DMS153 treated with DMSO at 0.1 percent for 48 hours (cell line): ENCODE results near the gene FAM120B.
"Not testable (repeated sequence)": the region's sequence is repeated elsewhere in the genome, so short reads cannot be mapped to it uniquely, and the experiment has no call there.

Experiments
- DNase-seq: peaks from one replicate; lab custom pipeline; 2025; ENCODE audit not compliant: unreplicated experiment; lab: John Stamatoyannopoulos, UW

The FAM120B gene

GRCh38 chr6:170355190-170355589 lies 48.6 kb downstream of the FAM120B start:
- DNase-seq: not testable (repeated sequence)

- DNase-seq: no peak
These were observed 49.1 kb downstream of the FAM120B start for GRCh38 chr6:170355661-170356060.

GRCh38 chr6:170357812-170358211 lies 51.3 kb downstream of the FAM120B start:
- no peak for DNase-seq

DNA sequence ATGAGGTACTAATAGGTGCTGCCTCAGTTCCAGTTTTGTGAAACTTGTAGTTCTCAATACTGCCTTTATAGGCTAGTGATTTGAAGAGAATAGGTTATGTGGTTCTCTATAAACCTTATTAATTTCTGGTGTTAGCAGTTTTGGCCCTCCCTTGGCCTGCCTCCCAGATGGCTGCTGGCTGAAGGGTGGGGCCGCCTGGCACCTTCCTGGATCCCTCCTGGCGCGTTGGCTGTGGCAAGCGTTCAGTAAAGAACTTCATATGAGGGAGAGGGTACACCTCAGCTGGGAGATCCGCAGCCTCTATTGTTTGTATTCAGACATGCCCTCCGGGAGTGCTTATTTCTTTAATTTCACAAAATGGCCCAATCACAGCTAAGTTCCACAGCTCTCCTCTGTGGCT lies 51.9 kb downstream of the FAM120B start:
- DNase-seq: no peak

DNA sequence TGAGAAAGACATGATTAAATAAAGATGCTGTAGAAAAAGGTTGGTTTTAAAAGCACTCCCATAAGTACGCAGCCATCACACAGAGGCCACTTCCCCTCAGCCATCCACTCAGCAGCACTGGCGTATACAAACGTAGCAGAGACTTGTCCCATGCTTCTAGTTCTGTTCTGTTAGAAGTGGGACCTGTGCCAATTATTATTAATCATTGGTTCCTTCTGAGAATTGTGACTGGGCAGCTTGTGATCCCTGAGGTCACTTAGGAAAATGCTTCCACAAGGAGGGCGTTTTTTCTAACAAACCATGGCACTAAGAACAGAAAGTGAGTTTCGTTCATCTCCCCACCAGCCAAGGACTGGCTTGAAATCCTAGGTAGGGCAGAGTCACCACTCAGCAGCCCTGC lies 53.9 kb downstream of the FAM120B start:
- DNase-seq: no peak

GRCh38 chr6:170361335-170361734 lies 54.8 kb downstream of the FAM120B start:
- DNase-seq: no peak

GRCh38 chr6:170362121-170362520 lies 55.6 kb downstream of the FAM120B start:
- no peak for DNase-seq

- no peak for DNase-seq
These were observed 56.7 kb downstream of the FAM120B start for GRCh38 chr6:170363255-170363654.

GRCh38 chr6:170365121-170365520 lies 58.6 kb downstream of the FAM120B start:
- no peak for DNase-seq

DNA sequence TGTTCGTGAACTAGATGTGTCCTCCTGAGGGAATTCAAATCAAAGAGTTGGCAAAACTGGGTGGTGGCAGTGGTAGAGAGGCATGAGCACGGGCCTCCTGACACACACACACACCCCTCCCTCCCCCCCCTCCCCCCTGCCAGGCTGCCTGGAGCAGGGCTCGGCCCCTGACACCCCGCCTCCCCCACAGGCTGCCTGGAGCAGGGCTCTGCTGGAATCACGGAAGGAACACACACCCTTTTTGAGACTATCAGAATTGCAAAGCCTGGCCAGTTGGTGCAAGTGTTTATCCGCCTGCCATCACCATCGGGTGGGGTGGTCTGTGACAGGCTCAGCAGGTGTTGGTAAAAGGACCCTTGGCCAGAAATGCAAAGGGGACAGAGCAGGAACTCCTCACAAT lies 59.0 kb downstream of the FAM120B start:
- no peak for DNase-seq

DNA sequence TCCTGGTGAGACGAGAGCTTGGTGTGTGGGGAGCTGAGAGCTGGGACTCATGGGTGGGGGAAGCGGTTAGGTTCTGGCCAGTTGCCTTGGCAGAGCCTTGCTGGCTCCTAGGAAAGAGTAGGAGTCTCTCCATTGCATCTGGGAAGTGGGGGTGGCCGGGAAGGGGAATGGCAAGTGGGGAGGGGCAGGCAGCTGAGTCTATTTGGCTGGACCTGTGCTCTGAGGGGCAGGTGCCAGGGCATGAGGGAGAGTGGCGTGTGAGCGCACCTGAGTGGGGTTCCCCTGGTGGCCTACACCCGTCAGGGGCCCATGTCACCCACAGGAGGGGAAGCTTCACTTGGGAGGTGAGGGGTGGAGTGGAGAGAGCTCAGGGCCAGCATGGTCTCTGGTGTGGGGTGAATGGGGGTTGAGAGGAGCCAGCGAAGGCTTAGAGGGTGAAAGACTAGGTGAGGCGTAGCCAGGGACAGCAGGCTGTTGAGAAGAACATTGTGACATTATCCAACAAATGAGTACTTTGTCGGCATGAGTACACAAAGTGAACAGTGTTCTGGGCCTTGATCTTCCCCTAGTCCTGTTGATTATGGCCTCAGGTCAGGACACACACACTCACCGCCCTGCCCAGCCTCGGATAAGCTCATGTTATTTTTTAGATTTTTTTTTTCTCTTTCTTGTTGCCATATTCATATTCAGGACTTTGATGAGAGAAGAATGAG lies 59.8 kb downstream of the FAM120B start:
- DNase-seq: no peak

DNA sequence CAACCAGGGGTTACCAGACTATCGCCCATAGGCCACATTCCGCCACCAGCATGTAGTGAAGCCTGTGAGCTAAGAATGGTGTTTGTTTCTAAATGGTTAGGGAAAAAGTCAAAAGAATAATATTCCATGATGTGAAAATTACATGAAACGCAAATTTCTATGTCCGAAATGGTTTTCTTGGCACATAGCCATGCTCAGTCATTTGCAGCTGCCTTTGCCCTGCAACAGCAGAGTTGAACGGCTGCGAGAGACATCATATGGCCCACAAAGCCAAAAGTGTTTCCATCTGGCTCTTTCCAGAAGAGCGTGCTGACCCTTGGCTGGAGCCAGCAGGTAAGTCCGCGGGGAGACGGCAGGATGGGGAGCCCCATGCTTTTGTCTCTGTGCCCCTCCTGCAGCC lies 60.7 kb downstream of the FAM120B start:
- no peak for DNase-seq

- no peak for DNase-seq
These were observed 62.0 kb downstream of the FAM120B start for GRCh38 chr6:170368544-170368943.

DNA sequence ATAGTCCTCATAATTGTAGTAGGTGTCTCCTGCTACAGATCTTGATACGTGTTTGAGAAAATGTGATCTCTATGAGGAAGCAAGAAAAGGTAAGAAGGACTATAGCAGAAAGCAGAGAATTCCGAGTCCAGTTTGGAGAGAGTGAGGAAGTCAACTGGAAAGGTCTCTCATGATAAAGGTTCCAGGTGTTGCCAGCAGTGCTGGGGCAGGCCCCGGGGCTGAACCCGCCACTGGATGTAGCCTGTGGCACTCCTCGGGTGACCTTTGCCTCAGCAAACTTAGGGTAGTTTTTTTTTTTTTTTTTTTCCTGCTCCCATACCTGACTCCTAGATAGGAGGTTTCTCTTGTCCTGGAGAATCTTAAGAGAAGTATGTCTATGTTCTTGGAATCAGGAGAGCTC lies 62.8 kb downstream of the FAM120B start:
- DNase-seq: no peak

- no peak for DNase-seq
These were observed 63.9 kb downstream of the FAM120B start for GRCh38 chr6:170370416-170370815.

DNA sequence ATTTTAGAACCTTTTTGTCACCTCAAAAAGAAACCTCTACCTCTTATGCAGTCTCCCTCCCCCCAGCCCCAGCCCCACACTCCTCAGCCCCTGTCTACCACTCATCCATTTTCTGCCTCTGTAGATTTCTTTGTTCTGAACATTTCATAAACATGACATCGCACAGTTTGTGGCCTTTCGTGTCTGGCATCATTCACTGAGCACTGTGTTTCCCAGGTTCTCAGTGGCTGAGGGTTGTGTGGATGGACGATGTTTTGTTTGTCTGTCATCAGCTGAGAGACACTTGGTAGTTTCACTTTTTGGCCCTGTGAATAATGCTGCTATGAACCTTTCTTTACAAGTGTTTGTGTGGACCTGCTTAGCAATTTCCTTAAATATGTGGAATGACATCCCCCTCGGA lies 64.5 kb downstream of the FAM120B start:
- no peak for DNase-seq

- DNase-seq: no peak
These were observed 65.0 kb downstream of the FAM120B start for GRCh38 chr6:170371588-170371987.

DNA sequence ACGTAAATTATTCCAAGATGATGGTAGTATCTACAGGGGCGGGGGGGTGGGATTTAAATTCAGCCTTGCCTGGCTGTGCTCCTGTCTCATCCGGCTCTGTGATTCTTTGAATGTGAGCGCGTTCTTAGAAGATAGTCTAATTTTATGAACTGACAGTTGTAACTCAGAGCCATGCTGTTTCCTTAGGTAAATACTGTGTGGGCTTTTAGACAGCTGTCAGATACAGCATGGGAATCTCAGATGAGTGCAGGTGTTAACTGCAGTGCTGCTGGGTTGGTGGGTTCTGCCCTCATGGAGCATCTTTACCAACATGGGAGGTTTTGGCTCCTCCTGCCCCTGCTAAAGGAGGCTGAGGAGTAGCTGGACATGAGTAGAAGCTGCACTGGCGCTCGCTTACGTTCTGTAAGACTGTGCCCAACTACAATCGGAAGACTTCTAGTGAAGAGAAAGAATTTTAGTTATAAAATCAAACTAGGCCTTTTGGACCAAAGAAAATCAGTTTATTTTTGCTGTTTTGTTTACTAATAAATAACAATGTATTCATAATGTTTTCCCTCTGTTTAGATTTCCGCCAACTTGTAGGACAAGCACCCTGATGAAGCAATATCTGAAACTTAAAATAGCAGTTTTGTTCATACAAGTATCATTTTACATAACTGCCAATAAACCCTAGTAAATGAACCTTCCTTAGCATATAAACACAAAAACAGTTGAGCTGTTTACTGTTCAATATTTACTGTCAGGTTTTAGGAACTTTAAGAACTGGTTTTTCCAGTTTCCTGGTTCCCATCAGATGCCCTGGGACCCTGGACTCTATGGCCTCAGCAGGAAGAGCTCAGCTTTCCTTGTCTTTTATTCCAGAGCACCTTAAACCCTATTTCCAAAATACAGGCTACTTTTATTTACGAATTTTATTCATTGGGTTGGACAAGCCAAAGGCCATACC lies 66.1 kb downstream of the FAM120B start:
- DNase-seq: no peak

DNA sequence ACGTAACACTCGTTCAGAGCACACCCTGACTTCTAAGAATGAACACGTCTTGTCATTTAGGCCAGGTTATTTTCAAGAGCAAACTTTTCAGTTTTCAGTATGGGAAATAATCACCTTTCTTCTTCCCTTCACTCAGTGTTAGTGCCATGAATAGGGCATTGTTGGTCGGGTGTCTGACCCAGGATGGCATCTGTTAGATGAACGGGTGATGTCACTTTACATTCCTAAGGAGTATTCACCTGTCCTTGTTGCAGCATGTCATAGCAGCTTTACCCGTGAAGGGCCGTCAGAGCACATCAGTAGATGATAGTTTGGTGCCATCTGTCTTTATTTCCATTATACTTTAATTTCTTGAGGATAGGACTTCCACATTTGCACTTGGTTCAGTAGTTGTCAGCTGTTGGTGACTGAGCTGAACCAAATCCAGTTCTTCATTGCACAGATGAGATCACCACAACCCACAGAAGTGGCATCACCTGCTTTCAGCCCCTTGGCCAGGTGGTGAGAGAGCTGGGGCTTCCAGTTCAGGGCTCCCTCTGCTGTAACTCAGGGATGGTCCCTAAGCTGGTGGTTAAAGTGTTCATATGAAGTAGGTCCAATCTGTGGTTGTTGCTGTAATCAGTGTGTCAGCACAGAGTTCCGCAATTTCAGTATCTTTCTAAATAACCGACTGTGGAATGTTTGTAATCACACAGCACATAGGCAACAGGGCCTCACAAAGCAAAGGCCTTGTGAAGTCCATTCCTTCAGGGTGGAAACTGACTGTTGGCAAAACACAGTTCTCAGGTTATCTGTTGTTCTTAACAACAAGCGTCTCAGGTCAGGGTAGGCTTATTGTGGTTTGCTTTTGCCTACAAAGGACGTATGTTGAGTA lies 68.2 kb downstream of the FAM120B start:
- no peak for DNase-seq

GRCh38 chr6:170375661-170376060 lies 69.1 kb downstream of the FAM120B start:
- DNase-seq: no peak

GRCh38 chr6:170376386-170377043 lies 70.0 kb downstream of the FAM120B start:
- no peak for DNase-seq
